ENCODE measurements around the gene FCER2.

DNA sequence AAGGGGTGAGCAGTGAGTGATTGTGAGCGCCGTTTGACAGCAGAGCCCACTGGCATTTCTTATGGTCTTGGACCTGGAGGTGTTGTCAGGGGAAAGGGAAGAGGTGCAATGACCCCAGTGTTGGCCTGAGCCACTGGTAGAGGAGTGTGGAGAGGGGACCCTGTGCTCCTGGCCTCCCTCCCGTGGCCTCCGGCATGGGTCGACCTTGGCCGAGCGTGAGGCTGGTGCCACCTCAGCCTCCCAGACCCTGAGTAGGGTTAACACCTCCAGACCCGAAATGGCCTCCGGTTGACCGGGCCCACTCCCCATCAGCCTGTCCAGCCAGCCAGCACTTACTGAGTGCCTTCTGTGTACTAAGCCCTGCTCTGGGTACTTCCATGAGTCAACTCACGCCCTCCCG lies 14.8 kb downstream of the FCER2 start:
- TF ChIP-seq, protein P1, sequence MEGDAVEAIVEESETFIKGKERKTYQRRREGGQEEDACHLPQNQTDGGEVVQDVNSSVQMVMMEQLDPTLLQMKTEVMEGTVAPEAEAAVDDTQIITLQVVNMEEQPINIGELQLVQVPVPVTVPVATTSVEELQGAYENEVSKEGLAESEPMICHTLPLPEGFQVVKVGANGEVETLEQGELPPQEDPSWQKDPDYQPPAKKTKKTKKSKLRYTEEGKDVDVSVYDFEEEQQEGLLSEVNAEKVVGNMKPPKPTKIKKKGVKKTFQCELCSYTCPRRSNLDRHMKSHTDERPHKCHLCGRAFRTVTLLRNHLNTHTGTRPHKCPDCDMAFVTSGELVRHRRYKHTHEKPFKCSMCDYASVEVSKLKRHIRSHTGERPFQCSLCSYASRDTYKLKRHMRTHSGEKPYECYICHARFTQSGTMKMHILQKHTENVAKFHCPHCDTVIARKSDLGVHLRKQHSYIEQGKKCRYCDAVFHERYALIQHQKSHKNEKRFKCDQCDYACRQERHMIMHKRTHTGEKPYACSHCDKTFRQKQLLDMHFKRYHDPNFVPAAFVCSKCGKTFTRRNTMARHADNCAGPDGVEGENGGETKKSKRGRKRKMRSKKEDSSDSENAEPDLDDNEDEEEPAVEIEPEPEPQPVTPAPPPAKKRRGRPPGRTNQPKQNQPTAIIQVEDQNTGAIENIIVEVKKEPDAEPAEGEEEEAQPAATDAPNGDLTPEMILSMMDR (IDR thresholded peaks at IDR 0.05): no peak
- TF ChIP-seq POLR2A (IDR thresholded peaks at IDR 0.05): no peak
